Mesendoderm (in vitro differentiated cells): Measurements from ENCODE around the gene PITPNC1.

Experiments
- DNase-seq: peaks from one replicate; pipeline ENCODE4 v3.0.0; 2013
- H2AK5ac ChIP-seq: 2 replicates; pipeline ENCODE4 v1.6.1; 2013; ENCODE audit warnings: low read length, inconsistent platforms
- H2BK120ac ChIP-seq: 2 replicates; pipeline ENCODE4 v1.6.1; 2013; ENCODE audit warnings: low read depth, mild to moderate bottlenecking, low read length, moderate library complexity, mixed read lengths
- H2BK15ac ChIP-seq: replicated peaks from 2 replicates; pipeline ENCODE4 v1.6.1; 2013; ENCODE audit warnings: low read depth, mild to moderate bottlenecking, moderate library complexity
- H2BK5ac ChIP-seq: 2 replicates; pipeline ENCODE4 v1.6.1; 2013; ENCODE audit warnings: low read length, inconsistent platforms
- H3K18ac ChIP-seq: 2 replicates; pipeline ENCODE4 v1.6.1; 2013; ENCODE audit warnings: mild to moderate bottlenecking, low read length, mixed read lengths
- H3K23ac ChIP-seq: one replicate; pipeline ENCODE4 v1.6.1; 2013; ENCODE audit warnings: low read length
- H3K27ac ChIP-seq: 2 replicates; pipeline ENCODE4 v1.5.1; 2013; ENCODE audit warnings: low read depth, mild to moderate bottlenecking, inconsistent platforms, low read length, moderate library complexity
- H3K27me3 ChIP-seq: 2 replicates; pipeline ENCODE4 v1.6.1; 2013; ENCODE audit warnings: low read length, control low read depth, mild to moderate bottlenecking, inconsistent platforms; ENCODE audit not compliant: insufficient read depth, poor library complexity
- H3K36me3 ChIP-seq: 2 replicates; pipeline ENCODE4 v1.6.1; 2013; ENCODE audit warnings: low read length, inconsistent platforms; ENCODE audit not compliant: control insufficient read depth, insufficient read depth
- H3K4ac ChIP-seq: one replicate; pipeline ENCODE4 v1.6.1; 2013; ENCODE audit warnings: low read depth, mild to moderate bottlenecking, low read length, moderate library complexity
- H3K4me1 ChIP-seq: 2 replicates; pipeline ENCODE4 v1.6.1; 2013; ENCODE audit warnings: low read depth, low read length, inconsistent platforms; ENCODE audit not compliant: control insufficient read depth
- H3K4me2 ChIP-seq: 2 replicates; pipeline ENCODE4 v1.6.1; 2013; ENCODE audit warnings: low read length
- H3K4me3 ChIP-seq: 2 replicates; pipeline ENCODE4 v1.5.1; 2013; ENCODE audit warnings: mild to moderate bottlenecking, low read length
- H3K56ac ChIP-seq: one replicate; pipeline ENCODE4 v1.6.1; 2013; ENCODE audit warnings: low read length
- H3K79me1 ChIP-seq: 2 replicates; pipeline ENCODE4 v1.6.1; 2013; ENCODE audit warnings: low read length, inconsistent platforms
- H3K79me2 ChIP-seq: 2 replicates; pipeline ENCODE4 v1.6.1; 2013; ENCODE audit warnings: mild to moderate bottlenecking, low read length; ENCODE audit not compliant: control insufficient read depth, insufficient read depth
- H3K9ac ChIP-seq: 2 replicates; pipeline ENCODE4 v1.6.1; 2013; ENCODE audit warnings: low read length, inconsistent platforms
- H4K5ac ChIP-seq: one replicate; pipeline ENCODE4 v1.6.1; 2013; ENCODE audit warnings: low read length
- H4K8ac ChIP-seq: one replicate; pipeline ENCODE4 v1.6.1; 2013; ENCODE audit warnings: low read depth, mild to moderate bottlenecking, control low read depth, low read length, moderate library complexity
- WGBS: extraction: QIAGEN DNeasy Blood & Tissue Kit; methylation state at CpG from one replicate; pipeline ENCODE4 v1.1.7; 2013; ENCODE audit warnings: low lambda C conversion rate, missing lambda C conversion rate; ENCODE audit not compliant: insufficient coverage; ENCODE audit errors: extremely low coverage; 5-methylcytosine and 5-hydroxymethylcytosine counted together

PITPNC1 gene

DNA sequence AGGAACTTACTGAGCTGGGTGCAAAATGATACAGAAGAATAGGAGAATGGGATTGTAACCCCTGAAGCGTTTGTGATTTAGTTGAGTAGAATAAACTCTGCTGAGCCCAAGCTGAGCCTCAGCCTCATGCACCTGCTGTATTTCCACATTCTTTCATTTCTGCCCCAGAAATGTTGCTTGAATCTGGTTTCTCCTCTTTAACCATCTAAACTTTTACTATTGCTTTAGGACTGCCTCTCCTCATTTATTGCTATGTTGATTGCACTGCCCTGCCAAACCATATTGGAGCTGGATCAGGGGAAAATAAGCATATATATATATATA is 64.8 kb downstream of the PITPNC1 start:
- peaks cover 3% of the 10 kb centered on the region for H3K4me1 ChIP-seq
- H4K8ac ChIP-seq: no peak overlapping the region
- H2AK5ac ChIP-seq: no peak overlapping the region
- no peak for DNase-seq
- H3K56ac ChIP-seq: no peak overlapping the region
- H3K79me2 ChIP-seq: peaks cover 9% of the 10 kb centered on the region
- WGBS: no CpG with 5 or more reads among the region's 1 CpG
- H3K9ac ChIP-seq: no peak overlapping the region
- H3K36me3 ChIP-seq: no peaks in the 10 kb centered on the region
- H2BK120ac ChIP-seq: no peak overlapping the region
- no peak overlapping the region for H3K4me2 ChIP-seq
- no peak overlapping the region for H3K18ac ChIP-seq
- H3K27me3 ChIP-seq: no peaks in the 10 kb centered on the region
- H2BK5ac ChIP-seq: no peak overlapping the region
- H4K5ac ChIP-seq: no peak overlapping the region
- peaks cover 6% of the 10 kb centered on the region for H3K79me1 ChIP-seq
- no peak overlapping the region for H3K27ac ChIP-seq
- no peak overlapping the region for H3K4ac ChIP-seq
- no peak overlapping the region for H3K23ac ChIP-seq
- no peak overlapping the region for H3K4me3 ChIP-seq
- H2BK15ac ChIP-seq: no peak overlapping the region

DNA sequence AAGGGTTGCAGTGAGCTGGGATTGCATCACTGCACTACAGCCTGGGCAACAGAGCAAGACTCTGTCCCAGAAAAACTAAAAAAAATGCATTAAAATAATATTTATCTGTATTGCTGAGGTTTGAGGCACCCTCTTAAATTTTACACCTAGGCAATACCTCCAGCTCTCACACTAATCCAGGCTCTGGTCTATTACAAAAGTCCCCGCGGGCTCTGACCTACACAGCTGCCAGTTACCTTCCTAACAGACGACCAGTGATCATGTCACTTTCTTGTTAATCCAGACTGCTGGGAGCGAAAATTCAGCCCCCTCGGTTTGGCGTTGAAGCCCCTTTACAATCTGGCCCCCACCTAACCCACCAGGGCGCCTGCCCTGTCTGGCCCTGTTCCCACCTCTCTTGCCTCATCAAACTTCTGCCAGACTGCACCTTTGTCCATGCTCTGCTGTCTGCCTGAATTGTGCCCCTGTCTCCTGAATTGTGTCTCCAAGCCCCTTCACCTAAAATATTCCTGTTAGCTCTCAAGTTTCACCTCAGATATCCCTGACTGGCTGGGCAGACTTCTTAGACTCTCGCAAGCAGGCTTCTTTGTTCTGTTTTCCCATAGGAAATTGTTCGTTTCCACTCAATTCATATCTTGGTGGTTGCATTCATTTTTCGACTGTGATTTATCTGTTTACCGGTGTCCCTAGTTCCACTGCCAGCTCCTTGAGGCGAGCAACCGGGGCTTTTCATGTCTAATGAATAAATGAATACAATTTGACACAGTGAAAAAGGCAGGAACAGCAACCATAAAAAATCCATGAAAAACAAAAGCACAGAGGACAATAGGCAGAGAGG is 65.9 kb downstream of the PITPNC1 start:
- DNase-seq: no peak
- Histone ChIP-seq H3K18ac (no peak overlapping the region), H2BK120ac (no peak overlapping the region), H3K4ac (no peak overlapping the region), H3K79me1 (peaks cover 2% of the 10 kb centered on the region), H3K27ac (no peak overlapping the region), H3K4me2 (no peak overlapping the region), H3K4me1 (peaks cover 3% of the 10 kb centered on the region), H2BK5ac (no peak overlapping the region), H3K9ac (no peak overlapping the region), H3K23ac (no peak overlapping the region), H2AK5ac (no peak overlapping the region), H3K36me3 (no peaks in the 10 kb centered on the region), H3K79me2 (peaks cover 9% of the 10 kb centered on the region), H3K4me3 (no peak overlapping the region), H4K8ac (no peak overlapping the region), H3K56ac (no peak overlapping the region), H3K27me3 (no peaks in the 10 kb centered on the region), H4K5ac (no peak overlapping the region), H2BK15ac (no peak overlapping the region)
- WGBS: no CpG with 5 or more reads among the region's 13 CpGs

DNA sequence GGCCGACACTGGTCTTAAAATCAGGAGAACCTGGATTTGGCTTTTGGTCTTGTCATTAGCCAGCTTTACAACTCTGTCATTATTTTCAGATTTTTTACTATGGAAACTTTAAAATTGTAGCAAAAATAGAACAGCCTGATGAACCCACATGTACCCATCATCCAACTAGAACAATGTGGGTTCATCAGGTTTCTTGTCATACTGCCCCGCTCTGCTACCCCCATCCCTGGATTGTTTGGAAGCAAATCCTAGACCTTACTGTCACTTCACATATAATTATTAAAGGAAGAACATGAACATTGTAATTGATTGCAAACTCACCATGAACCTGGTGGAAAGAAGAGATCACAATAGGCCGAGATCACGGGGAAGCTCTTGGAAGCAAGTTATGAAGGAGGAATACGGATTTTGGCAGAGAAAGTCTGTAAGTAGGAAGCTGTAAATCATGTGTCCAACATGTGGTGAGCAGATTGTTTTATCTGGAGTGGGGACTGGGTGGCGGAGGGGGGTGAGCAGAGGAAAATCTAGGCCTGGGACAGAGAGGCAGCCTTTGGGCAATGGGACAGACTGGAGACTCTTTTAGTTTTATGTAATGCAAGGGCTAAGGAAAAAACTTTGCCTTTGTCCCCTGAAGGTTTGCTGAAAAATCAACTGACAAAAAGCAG is 67.0 kb downstream of the PITPNC1 start:
- no peak overlapping the region for H3K27ac ChIP-seq
- H3K4ac ChIP-seq: no peak overlapping the region
- no peak overlapping the region for H4K8ac ChIP-seq
- no peak overlapping the region for H3K4me3 ChIP-seq
- no peak overlapping the region for H4K5ac ChIP-seq
- H2BK120ac ChIP-seq: no peak overlapping the region
- no CpG with 5 or more reads among the region's 6 CpGs for WGBS
- no peak overlapping the region for H2BK15ac ChIP-seq
- H3K9ac ChIP-seq: no peak overlapping the region
- peaks cover 2% of the 10 kb centered on the region for H3K79me1 ChIP-seq
- H3K36me3 ChIP-seq: no peaks in the 10 kb centered on the region
- H2AK5ac ChIP-seq: no peak overlapping the region
- H3K18ac ChIP-seq: no peak overlapping the region
- no peaks in the 10 kb centered on the region for H3K27me3 ChIP-seq
- H3K4me2 ChIP-seq: no peak overlapping the region
- H3K79me2 ChIP-seq: peaks cover 9% of the 10 kb centered on the region
- H3K23ac ChIP-seq: no peak overlapping the region
- H2BK5ac ChIP-seq: no peak overlapping the region
- H3K56ac ChIP-seq: no peak overlapping the region
- DNase-seq: no peak
- H3K4me1 ChIP-seq: peaks cover 3% of the 10 kb centered on the region

DNA sequence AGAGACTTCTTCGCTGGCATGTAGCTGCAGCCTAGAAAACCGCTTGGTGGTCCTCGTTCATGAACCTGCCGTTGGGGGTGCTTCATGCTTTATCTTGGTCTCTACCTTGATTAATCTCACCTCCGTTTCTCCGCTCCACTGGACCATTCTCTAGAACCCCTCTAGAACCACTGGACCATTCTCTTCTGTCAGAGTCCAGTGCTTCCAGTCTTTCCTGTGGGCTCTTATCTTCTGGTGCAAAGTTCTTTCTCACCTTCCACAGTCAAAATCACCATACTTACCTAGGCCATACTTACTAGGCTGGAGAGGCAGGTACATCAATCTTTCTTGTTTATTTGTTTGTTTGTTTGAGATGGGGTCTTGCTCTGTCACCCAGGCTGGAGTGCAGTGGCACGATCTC is 71.4 kb downstream of the PITPNC1 start:
- H3K27ac ChIP-seq: no peak overlapping the region
- H3K56ac ChIP-seq: no peak overlapping the region
- no peak overlapping the region for H3K23ac ChIP-seq
- no peak overlapping the region for H4K8ac ChIP-seq
- WGBS: no CpG with 5 or more reads among the region's 7 CpGs
- H2BK120ac ChIP-seq: no peak overlapping the region
- H2AK5ac ChIP-seq: no peak overlapping the region
- H3K4ac ChIP-seq: no peak overlapping the region
- no peaks in the 10 kb centered on the region for H3K27me3 ChIP-seq
- no peak overlapping the region for H3K18ac ChIP-seq
- no peaks in the 10 kb centered on the region for H3K4me1 ChIP-seq
- no peak overlapping the region for H3K4me2 ChIP-seq
- no peak for DNase-seq
- H3K79me1 ChIP-seq: peaks cover 2% of the 10 kb centered on the region
- no peak overlapping the region for H2BK15ac ChIP-seq
- H3K79me2 ChIP-seq: peaks cover 7% of the 10 kb centered on the region
- H3K36me3 ChIP-seq: no peaks in the 10 kb centered on the region
- H3K4me3 ChIP-seq: no peak overlapping the region
- H3K9ac ChIP-seq: no peak overlapping the region
- H2BK5ac ChIP-seq: no peak overlapping the region
- no peak overlapping the region for H4K5ac ChIP-seq

DNA sequence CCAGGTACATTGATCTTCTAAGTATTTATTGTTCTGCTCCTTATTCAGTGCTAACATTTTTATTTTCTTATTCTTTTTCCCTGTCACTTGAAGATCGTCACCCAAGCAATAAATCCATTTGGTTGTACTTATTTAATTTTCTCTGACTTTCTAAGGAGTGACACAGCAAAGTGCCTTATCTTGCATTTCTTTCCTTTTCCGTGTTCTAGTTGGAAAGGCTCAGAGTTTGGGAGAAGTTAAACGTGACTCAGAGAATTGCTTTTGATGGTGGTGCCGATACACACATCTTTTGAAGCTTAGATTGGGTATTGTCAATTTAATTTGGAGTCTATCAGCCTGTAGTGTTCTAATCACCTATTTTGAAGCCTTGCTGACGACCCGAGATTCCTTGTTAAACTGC is 72.0 kb downstream of the PITPNC1 start:
- H2BK15ac ChIP-seq: no peak overlapping the region
- H4K5ac ChIP-seq: no peak overlapping the region
- no peak overlapping the region for H4K8ac ChIP-seq
- H2BK120ac ChIP-seq: no peak overlapping the region
- no peak overlapping the region for H3K4me2 ChIP-seq
- no peaks in the 10 kb centered on the region for H3K27me3 ChIP-seq
- no peak overlapping the region for H3K9ac ChIP-seq
- no peak overlapping the region for H3K27ac ChIP-seq
- H2AK5ac ChIP-seq: no peak overlapping the region
- no peak overlapping the region for H3K18ac ChIP-seq
- H3K56ac ChIP-seq: no peak overlapping the region
- no peak overlapping the region for H3K4ac ChIP-seq
- no CpG with 5 or more reads among the region's 6 CpGs for WGBS
- DNase-seq: no peak
- no peaks in the 10 kb centered on the region for H3K36me3 ChIP-seq
- no peak overlapping the region for H2BK5ac ChIP-seq
- peaks cover 7% of the 10 kb centered on the region for H3K79me2 ChIP-seq
- H3K23ac ChIP-seq: no peak overlapping the region
- no peaks in the 10 kb centered on the region for H3K4me1 ChIP-seq
- no peak overlapping the region for H3K4me3 ChIP-seq
- peaks cover 2% of the 10 kb centered on the region for H3K79me1 ChIP-seq
